ENCODE measurements around the gene DND1.
"Not testable (repeated sequence)": the region's sequence is repeated elsewhere in the genome, so short reads cannot be mapped to it uniquely, and the experiment has no call there.

DND1 gene

DNA sequence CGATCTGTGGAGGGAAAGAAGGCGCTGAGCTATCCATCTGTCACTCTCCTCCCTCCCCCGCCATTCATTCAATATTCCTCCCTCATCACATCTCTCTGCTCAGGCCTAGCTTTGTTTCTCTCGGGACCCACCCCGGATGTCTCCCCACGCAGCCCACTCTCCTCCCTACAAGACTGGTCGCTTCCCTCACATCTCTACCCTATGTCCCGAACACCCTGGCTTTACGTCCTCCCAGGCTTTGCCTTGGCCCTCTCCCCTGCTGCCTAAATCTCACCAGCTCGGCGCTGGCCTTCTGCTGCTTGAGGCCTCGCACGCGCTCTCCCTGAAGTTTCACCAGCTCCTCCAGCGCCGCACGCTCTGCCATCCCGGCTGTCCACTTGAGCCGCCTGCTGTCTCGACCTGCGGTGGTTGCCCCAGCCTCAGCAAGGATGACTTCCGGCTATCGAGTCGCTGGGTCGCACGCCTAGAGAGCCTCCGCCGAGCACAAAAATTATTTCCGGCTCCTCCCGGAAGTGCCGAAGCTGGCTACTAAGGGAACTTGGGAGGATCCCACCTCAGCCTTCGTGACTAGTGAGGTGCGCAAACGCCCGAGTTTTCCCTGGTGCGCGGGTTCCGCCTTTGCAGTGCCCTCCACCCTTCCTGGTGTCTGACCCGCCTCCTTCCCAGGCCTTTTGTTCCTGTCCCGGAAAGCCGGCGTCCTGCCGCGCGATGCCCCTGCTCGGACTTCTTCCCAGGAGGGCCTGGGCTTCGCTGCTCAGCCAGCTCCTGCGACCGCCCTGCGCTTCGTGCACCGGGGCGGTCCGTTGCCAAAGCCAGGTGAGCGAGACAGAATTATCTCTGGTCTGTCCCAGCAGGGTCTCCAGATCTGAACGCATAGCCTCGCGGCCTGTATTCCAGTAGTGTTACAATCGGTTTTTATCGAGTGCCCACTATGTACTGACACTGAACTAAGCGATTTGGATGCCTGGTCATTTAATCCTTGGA, 17.9 kb upstream of the DND1 start, which contains the start of the genes HARS1 and HARS2:
TSS of gene HARS1 (minus strand) at position 430 of the 984 bp plus-strand sequence. CDS start at position 364, 66 bp downstream.
TSS of gene HARS2 (plus strand) at position 515 of the 984 bp plus-strand sequence. CDS start at position 709, 194 bp downstream.
- peak; percentile 90 for DNase-seq
- CTCF ChIA-PET = interaction anchor here (0.9 to 1.0 kb wide), 2 partner anchors 9 to 142 kb away, joined by 3 to 4 read pairs; partner anchors contain the start of gene ZMAT2
- peaks cover 42% of the 10 kb centered on the region for H3K36me3 Mint-ChIP-seq

DNA sequence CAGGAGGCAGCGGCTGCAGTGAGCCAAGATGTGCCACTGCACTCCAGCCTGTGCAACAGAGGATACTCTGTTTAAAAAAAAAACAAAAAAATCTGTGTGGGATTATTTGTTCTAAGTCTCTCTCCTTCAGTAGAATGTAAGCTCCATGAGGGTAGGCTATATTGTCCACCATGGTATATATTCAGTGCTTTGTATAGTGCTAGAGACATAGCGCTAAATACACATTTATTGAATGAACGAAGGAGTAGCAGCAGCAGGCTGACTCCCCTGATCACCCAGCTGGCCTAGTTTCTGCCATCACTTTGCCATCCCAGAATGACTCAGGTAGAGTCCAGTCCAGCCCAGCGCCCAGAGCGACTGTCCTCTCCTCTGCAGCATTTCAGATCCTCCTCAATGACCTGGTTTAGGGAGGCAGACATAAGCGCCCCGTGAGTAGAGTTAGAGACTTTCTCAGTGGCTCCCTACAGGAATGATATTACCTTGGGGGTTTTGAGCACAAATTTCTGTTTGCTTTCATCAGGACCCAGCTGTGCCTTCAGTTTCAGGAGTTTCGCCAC, 17.1 kb upstream of the DND1 start:
- H3K4me1 Mint-ChIP-seq = peaks cover 55% of the 10 kb centered on the region
- no peaks in the 10 kb centered on the region for H3K27me3 Mint-ChIP-seq
- H3K36me3 Mint-ChIP-seq = peaks cover 36% of the 10 kb centered on the region
- no peaks in the 10 kb centered on the region for H3K9me3 Mint-ChIP-seq
- H3K27ac Mint-ChIP-seq = peak overlapping the region; percentile 94
- H3K4me3 Mint-ChIP-seq = peak overlapping the region; percentile 100
- no peak for DNase-seq
- CTCF ChIA-PET = interaction anchor here (0.9 to 1.0 kb wide), 2 partner anchors 9 to 141 kb away, joined by 3 to 4 read pairs; partner anchors contain the start of gene ZMAT2

More for the DNA sequence above, 17.9 kb upstream of the DND1 start, which contains the start of the genes HARS1 and HARS2:
- peak within 1 kb of the TSS; percentile 100 for H3K4me3 Mint-ChIP-seq
- H3K27me3 Mint-ChIP-seq = no peaks in the 10 kb centered on the region
- H3K27ac Mint-ChIP-seq = peak within 1 kb of the TSS; percentile 94
- peaks cover 55% of the 10 kb centered on the region for H3K4me1 Mint-ChIP-seq
- H3K9me3 Mint-ChIP-seq = no peaks in the 10 kb centered on the region

DNA sequence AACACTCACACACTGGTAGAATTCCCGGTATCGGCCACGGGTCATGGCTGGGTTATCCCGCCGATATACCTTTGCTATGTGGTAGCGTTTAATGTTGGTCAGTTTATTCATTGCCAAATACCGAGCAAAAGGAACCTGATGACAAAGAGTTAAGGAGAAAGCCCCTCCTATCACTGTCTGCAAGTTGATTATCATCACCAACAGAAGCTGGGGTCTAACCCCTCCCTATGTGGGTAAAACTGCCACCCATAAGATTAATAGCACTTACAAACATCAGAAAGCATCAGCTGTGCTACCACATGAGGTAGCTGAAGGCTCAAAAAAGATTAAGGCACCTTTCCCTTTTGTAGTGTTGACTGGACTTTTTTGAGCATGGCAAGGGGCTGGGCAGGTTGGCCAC, 5.6 kb upstream of the DND1 start:
- Mint-ChIP-seq H3K4me3 (no peak overlapping the region), H3K27me3 (no peaks in the 10 kb centered on the region), H3K36me3 (peaks cover 49% of the 10 kb centered on the region), H3K27ac (no peak overlapping the region), H3K4me1 (no peaks in the 10 kb centered on the region), H3K9me3 (no peaks in the 10 kb centered on the region)
- DNase-seq = no peak
- CTCF ChIA-PET = no interaction called here

DNA sequence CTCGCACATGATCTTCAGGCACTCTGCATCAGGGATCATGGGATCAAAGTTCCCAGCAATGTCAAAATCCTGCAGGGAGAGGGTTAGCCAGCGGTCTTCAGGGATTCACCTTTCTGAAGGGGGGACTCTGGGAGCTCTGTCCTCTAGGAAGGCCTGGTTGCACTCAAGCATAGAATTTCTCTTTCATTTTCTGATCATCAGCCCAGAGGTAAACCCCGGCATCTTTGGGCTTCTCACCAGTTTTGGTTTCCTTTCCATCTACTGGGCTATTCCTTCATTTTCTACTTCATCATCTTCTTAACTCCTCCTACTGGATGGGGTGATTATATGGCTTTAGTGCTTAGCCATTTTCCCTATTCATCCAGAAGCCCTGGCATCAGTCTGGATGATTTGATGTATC, 4.6 kb upstream of the DND1 start:
- DNase-seq = no peak
- H3K36me3 Mint-ChIP-seq = peaks cover 46% of the 10 kb centered on the region
- no peak overlapping the region for H3K27ac Mint-ChIP-seq
- H3K9me3 Mint-ChIP-seq = no peaks in the 10 kb centered on the region
- no peaks in the 10 kb centered on the region for H3K27me3 Mint-ChIP-seq
- no peaks in the 10 kb centered on the region for H3K4me1 Mint-ChIP-seq
- CTCF ChIA-PET = interaction anchor here (0.6 to 0.9 kb wide), 3 partner anchors 9 to 879 kb away, joined by 3 read pairs; no protein-coding TSS in a partner anchor
- H3K4me3 Mint-ChIP-seq = no peak overlapping the region

DNA sequence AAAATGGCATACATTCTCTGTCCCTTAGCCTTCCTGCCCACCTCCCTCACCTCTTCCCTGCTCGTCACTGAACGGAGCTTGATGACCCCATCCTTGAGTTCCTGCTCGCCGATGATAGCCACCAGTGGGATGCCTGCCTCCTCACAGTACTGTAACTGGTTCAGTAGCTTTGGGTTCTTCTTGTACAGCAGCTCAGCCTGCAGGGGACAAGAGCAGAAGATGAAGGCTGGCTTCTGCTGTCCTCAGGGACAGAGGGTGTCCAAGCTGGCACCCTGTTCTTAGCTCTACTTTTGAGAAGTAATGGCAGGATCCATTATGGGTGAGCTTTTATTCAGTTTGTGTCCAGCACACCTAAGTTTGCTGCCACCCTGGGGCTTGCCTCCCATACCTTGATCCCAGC, 1.3 kb upstream of the DND1 start:
- no peak for DNase-seq
- no peaks in the 10 kb centered on the region for H3K4me1 Mint-ChIP-seq
- no peak overlapping the region for H3K27ac Mint-ChIP-seq
- H3K9me3 Mint-ChIP-seq = no peaks in the 10 kb centered on the region
- H3K27me3 Mint-ChIP-seq = no peaks in the 10 kb centered on the region
- H3K36me3 Mint-ChIP-seq = peaks cover 47% of the 10 kb centered on the region
- CTCF ChIA-PET = interaction anchor here (1.1 kb wide), 1 partner anchor 36 kb away, joined by 4 read pairs; no protein-coding TSS in a partner anchor
- H3K4me3 Mint-ChIP-seq = no peak overlapping the region

DNA sequence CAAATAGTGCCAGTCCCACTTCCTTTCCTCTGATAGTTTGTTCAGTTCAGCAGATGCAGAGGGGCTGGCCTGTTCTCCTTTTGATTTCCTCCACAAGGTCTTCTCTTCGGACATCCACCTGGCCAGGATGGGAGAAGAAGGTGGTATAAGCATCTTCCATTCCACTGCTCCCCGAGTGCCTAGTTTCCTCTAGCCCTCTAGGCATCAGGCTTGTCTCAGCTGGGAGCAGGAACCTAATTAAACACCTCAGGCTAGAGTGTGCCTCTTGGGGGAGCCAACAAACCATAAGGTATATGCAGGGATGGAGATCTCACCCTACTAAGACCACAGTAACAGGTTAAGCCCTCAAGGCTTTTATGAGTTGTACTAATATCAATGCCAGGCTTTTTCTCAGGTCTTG, 835 bp upstream of the DND1 start:
- no peak overlapping the region for H3K27ac Mint-ChIP-seq
- CTCF ChIA-PET = interaction anchor here (1.1 kb wide), 1 partner anchor 36 kb away, joined by 4 read pairs; no protein-coding TSS in a partner anchor
- no peaks in the 10 kb centered on the region for H3K27me3 Mint-ChIP-seq
- peaks cover 48% of the 10 kb centered on the region for H3K36me3 Mint-ChIP-seq
- no peak overlapping the region for H3K4me3 Mint-ChIP-seq
- H3K4me1 Mint-ChIP-seq = no peaks in the 10 kb centered on the region
- H3K9me3 Mint-ChIP-seq = no peaks in the 10 kb centered on the region
- DNase-seq = no peak

DNA sequence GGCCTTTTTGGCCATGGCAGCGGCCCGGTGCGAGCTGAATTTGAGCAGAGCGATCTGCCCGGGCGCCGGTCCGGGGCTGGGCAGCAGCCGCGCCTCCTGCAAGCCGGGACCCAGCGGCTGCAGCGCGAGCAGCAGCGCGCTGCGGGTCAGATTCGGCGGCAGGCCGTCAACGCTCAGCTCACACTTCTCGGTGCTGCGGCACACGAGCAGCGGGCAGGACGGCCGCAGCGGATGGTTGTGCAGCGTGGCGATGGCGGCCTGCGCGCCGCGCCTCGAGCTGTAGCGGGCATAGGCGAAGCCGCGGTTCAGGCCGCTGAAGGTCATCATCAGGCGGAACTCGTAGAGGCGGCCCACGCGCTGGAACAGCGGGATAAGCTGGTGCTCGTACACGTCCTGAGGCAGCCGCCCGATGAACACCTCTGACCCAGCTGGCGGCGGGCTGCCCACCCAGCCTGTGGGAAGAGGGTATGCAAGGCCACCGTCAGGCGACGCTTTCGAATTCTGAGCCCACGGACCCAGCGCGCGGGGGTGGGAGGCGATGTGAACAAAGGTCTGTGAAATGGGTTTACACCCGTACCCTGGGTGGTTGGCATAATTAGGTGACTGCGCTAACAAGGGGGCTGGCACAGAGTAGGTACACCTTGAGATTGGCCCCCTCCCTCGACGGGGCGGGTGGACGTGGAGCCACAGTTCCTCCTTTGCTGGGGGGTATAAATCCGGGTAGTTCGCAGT, 755 bp downstream of the DND1 start:
- peaks cover 7% of the 10 kb centered on the region for H3K4me1 Mint-ChIP-seq
- H3K4me3 Mint-ChIP-seq = no peak overlapping the region
- H3K27ac Mint-ChIP-seq = no peak overlapping the region
- peaks cover 56% of the 10 kb centered on the region for H3K36me3 Mint-ChIP-seq
- no peaks in the 10 kb centered on the region for H3K9me3 Mint-ChIP-seq
- CTCF ChIA-PET = no interaction called here
- peak; percentile 45 for DNase-seq
- no peaks in the 10 kb centered on the region for H3K27me3 Mint-ChIP-seq

DNA sequence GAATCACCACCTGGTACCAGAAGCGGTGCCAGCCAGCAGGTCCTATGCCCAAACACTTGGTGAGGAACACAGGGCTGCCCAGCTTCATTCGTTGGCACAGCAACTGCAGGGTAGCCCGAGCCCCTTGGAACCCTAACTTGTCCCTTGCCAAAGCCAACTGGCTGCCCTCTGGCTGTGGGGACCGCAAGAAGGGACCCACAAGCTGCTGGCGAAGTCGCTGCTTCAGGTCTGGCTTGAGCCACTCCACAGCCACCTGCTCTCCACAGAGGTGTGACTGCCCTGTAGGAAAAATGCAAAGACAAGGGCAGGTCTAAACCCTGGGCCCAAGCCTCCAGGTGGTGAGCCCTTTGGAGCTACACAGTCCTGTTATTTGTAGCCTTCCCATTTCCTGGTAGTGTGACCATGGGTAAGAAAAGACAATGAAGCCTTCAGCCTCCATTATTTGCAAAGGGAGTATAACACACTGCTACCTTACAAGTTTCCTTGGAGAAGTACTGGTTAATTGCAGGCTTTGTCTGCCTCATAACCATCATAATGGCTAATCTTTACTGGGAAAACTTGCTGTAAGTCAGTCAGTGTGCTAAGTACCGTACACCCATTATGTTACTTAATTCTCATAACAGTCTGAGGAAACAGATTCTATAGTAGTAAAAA, 1.8 kb downstream of the DND1 start:
- Mint-ChIP-seq H3K9me3 (no peaks in the 10 kb centered on the region), H3K4me1 (peaks cover 17% of the 10 kb centered on the region), H3K27ac (no peak overlapping the region), H3K27me3 (no peaks in the 10 kb centered on the region), H3K36me3 (peaks cover 57% of the 10 kb centered on the region), H3K4me3 (no peak overlapping the region)
- no peak for DNase-seq
- CTCF ChIA-PET = no interaction called here

DNA sequence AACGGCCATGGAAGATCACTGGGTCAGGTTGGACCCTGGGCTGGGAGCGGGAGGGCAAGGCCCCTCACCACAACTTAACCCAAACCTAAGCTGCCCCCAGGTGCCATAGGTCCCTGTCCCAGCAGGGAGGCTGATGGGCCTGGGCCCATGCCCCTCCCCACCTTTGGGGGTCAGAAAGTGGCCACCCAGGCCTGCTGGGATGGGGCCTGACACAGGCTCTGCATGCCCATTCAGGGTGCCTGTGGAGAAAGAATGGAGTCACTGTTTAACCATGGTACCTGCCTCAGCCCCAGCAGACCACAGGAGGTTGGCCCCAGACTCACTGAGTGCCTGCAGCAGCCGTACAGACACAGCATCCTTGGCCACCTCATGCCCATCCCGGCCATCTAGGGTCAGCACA, 2.3 kb downstream of the DND1 start:
- H3K36me3 Mint-ChIP-seq = peaks cover 57% of the 10 kb centered on the region
- H3K9me3 Mint-ChIP-seq, H3K27me3 Mint-ChIP-seq, CTCF ChIA-PET, H3K27ac Mint-ChIP-seq, DNase-seq, H3K4me3 Mint-ChIP-seq: not testable (repeated sequence)
- H3K4me1 Mint-ChIP-seq = peaks cover 21% of the 10 kb centered on the region

DNA sequence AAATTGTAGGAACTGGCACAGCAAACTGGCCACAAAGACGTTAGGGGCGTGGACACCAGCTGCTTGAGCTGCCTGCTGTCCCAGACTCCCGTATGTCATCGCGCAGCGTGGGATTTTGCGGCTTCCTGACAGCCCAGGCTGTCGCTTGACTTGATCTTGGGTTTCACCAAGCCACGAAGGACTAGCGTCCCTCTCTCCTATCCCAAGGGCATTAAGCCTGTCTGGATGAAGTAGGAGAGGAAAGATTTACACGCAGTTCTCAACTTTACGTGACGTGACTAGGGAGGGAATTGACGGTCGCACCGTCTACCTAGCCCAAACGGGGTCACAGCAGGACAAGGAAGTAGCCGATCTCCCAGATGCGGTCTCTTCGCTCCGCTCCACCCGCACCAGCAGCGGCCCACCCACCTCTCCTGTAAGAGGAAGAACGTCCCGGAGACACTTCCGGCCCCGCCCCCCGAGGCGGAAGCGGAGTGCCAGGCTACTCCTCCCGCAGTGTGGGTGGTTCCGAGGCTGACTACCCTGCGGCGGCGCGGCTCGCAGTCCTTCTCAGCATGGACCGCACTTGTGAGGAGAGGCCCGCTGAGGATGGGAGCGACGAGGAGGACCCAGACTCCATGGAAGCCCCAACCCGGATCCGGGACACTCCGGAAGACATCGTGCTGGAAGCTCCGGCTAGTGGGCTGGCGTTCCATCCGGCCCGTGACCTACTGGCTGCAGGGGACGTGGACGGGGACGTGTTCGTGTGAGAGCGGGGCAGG, 8.8 kb downstream of the DND1 start, which contains the start of gene WDR55:
TSS of gene WDR55 (plus strand) at position 546 of the 761 bp plus-strand sequence. CDS start at position 555, 9 bp downstream.
- peaks cover 75% of the 10 kb centered on the region for H3K36me3 Mint-ChIP-seq
- H3K4me1 Mint-ChIP-seq = peaks cover 49% of the 10 kb centered on the region
- peak; percentile 98 for DNase-seq
- CTCF ChIA-PET = interaction anchor here (1.3 kb wide), 2 partner anchors 13 to 38 kb away, joined by 3 read pairs; no protein-coding TSS in a partner anchor
- H3K27ac Mint-ChIP-seq = peak within 1 kb of the TSS; percentile 96
- peak within 1 kb of the TSS; percentile 94 for H3K4me3 Mint-ChIP-seq
- H3K9me3 Mint-ChIP-seq = no peaks in the 10 kb centered on the region
- H3K27me3 Mint-ChIP-seq = peaks cover 3% of the 10 kb centered on the region

DNA sequence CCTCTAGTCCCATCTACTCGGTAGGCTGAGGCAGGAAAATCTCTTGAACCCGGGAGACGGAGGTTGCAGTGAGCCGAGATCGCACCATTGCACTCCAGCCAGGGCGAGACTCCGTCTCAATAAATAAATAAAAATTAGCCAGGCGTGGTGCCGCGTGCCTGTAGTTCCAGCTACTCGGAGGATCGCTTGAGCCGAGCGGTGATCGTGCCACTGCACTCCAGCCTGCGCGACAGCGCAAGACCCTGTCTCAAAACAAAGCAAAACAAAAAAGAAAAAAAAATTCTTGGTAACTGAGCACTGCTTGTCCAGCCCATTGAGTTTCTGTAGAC, 9.4 kb downstream of the DND1 start:
- H3K27me3 Mint-ChIP-seq = peaks cover 3% of the 10 kb centered on the region
- CTCF ChIA-PET = interaction anchor here (1.3 kb wide), 1 partner anchor 39 kb away, joined by 3 read pairs; no protein-coding TSS in a partner anchor
- H3K4me1 Mint-ChIP-seq = peaks cover 49% of the 10 kb centered on the region
- no peaks in the 10 kb centered on the region for H3K9me3 Mint-ChIP-seq
- H3K27ac Mint-ChIP-seq = peak overlapping the region; percentile 96
- H3K36me3 Mint-ChIP-seq = peaks cover 74% of the 10 kb centered on the region
- DNase-seq = no peak
- peak overlapping the region; percentile 94 for H3K4me3 Mint-ChIP-seq

DNA sequence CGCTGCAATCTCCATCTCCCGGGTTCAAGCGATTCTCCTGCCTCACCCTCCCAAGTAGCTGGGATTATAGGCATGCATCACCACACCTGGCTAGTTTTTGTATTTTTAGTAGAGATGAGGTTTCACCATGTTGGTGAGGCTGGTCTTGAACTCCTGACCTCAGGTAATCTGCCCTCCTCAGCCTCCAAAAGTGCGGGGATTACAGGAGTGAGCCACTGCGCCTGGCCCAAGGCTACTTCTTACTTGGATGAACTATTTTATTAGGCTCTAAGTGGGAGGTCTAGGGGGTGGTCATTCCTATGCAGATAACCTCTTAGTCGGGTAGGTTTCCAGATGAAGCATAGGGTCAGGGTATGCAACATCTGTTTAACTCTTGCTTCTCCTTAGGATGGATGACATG, 13.0 kb downstream of the DND1 start:
- H3K4me3 Mint-ChIP-seq, H3K27me3 Mint-ChIP-seq, H3K27ac Mint-ChIP-seq, CTCF ChIA-PET, DNase-seq, H3K9me3 Mint-ChIP-seq: not testable (repeated sequence)
- Mint-ChIP-seq H3K4me1 (peaks cover 23% of the 10 kb centered on the region), H3K36me3 (peaks cover 69% of the 10 kb centered on the region)

DNA sequence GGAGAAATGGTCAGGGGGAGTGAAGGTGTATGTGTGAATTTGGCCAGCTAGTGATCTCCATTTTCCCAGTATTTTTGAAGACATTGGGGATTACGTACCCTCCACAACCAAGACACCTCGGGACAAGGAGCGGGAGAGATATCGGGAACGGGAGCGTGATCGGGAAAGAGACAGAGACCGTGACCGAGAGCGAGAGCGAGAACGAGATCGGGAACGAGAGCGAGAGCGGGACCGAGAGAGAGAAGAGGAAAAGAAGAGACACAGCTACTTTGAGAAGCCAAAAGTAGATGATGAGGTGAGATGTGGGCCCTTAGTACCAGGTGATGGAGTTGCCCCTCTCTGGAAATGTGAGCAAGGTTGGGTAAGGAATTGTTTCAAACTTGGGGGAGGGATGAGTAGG, 14.5 kb downstream of the DND1 start:
- no peaks in the 10 kb centered on the region for H3K9me3 Mint-ChIP-seq
- no peak overlapping the region for H3K27ac Mint-ChIP-seq
- CTCF ChIA-PET = interaction anchor here (1.2 kb wide), 1 partner anchor 10 kb away, joined by 3 read pairs; no protein-coding TSS in a partner anchor
- no peak overlapping the region for H3K4me3 Mint-ChIP-seq
- peaks cover 15% of the 10 kb centered on the region for H3K4me1 Mint-ChIP-seq
- DNase-seq = no peak
- peaks cover 79% of the 10 kb centered on the region for H3K36me3 Mint-ChIP-seq
- H3K27me3 Mint-ChIP-seq = no peaks in the 10 kb centered on the region

Measured in activated naive CD4-positive, alpha-beta T cell treated with anti-CD3 and anti-CD28 coated beads, Interleukin-2, amount 10 ng/mL, durations not matched to agents 7 days and 5 days (primary cell).